ENCODE measurements around the gene FBXO3. TPM values are rescaled to one million over a fixed set of nuclear protein-coding genes. Genes with fewer than 3 reads are reported as not detected.

Gene FBXO3
- total RNA-seq, 1 experiment from 2014 or later: 17.9 TPM

GRCh38 chr11:33706546-33706945 lies 67.8 kb downstream of the FBXO3 start:
- Histone ChIP-seq H3K36me3 (replicated peaks; ENCODE audit: control insufficient read depth, insufficient read depth, low read length) (peaks cover 9% of the 10 kb centered on the region), H3K4me3 (ENCODE audit: insufficient read depth, low read depth, low read length) (no peak overlapping the region), H3K27me3 (ENCODE audit: control insufficient read depth, insufficient read depth, low read length) (no peaks in the 10 kb centered on the region)
- DNase-seq: no peak

GRCh38 chr11:33704240-33705002 lies 69.9 kb downstream of the FBXO3 start:
- DNase-seq: no peak
- Histone ChIP-seq H3K4me3 (ENCODE audit: insufficient read depth, low read depth, low read length) (no peak overlapping the region), H3K27me3 (ENCODE audit: control insufficient read depth, insufficient read depth, low read length) (peaks cover 6% of the 10 kb centered on the region; the same call in 1 of the 2 replicates), H3K36me3 (replicated peaks; ENCODE audit: control insufficient read depth, insufficient read depth, low read length) (peaks cover 2% of the 10 kb centered on the region; the same call in 1 of the 2 replicates)

- DNase-seq: no peak
- Histone ChIP-seq H3K27me3 (ENCODE audit: control insufficient read depth, insufficient read depth, low read length) (peaks cover 6% of the 10 kb centered on the region; the same call in 1 of the 2 replicates), H3K4me3 (ENCODE audit: insufficient read depth, low read depth, low read length) (no peak overlapping the region), H3K36me3 (replicated peaks; ENCODE audit: control insufficient read depth, insufficient read depth, low read length) (no peaks in the 10 kb centered on the region; the same call in 1 of the 2 replicates)
These were observed 70.5 kb downstream of the FBXO3 start for GRCh38 chr11:33703788-33704187.

GRCh38 chr11:33703234-33703633 lies 71.1 kb downstream of the FBXO3 start:
- H3K27me3 ChIP-seq (ENCODE audit: control insufficient read depth, insufficient read depth, low read length): peaks cover 6% of the 10 kb centered on the region; the same call in 1 of the 2 replicates
- no peaks in the 10 kb centered on the region; the same call in 1 of the 2 replicates for H3K36me3 ChIP-seq (replicated peaks; ENCODE audit: control insufficient read depth, insufficient read depth, low read length)
- no peak for DNase-seq
- H3K4me3 ChIP-seq (ENCODE audit: insufficient read depth, low read depth, low read length): no peak overlapping the region

GRCh38 chr11:33701302-33702230 lies 72.8 kb downstream of the FBXO3 start:
- DNase-seq: no peak
- peaks cover 6% of the 10 kb centered on the region; the same call in 1 of the 2 replicates for H3K27me3 ChIP-seq (ENCODE audit: control insufficient read depth, insufficient read depth, low read length)
- peak overlapping the region; percentile 19; the same call in 1 of the 2 replicates for H3K4me3 ChIP-seq (ENCODE audit: insufficient read depth, low read depth, low read length)
- H3K36me3 ChIP-seq (replicated peaks; ENCODE audit: control insufficient read depth, insufficient read depth, low read length): no peaks in the 10 kb centered on the region

- Histone ChIP-seq H3K27me3 (ENCODE audit: control insufficient read depth, insufficient read depth, low read length) (peaks cover 6% of the 10 kb centered on the region; the same call in 1 of the 2 replicates), H3K36me3 (replicated peaks; ENCODE audit: control insufficient read depth, insufficient read depth, low read length) (no peaks in the 10 kb centered on the region), H3K4me3 (ENCODE audit: insufficient read depth, low read depth, low read length) (peak within 1 kb of the TSS; percentile 78)
- peak; percentile 97 for DNase-seq
These were observed 73.6 kb downstream of the FBXO3 start, which contains the start of gene C11orf91 for GRCh38 chr11:33700502-33701271. Gene C11orf91, minus strand, starts transcription at chr11:33700826. Its CDS starts 86 bp downstream, at chr11:33700740.

- DNase-seq: no peak
- Histone ChIP-seq H3K36me3 (replicated peaks; ENCODE audit: control insufficient read depth, insufficient read depth, low read length) (no peaks in the 10 kb centered on the region), H3K27me3 (ENCODE audit: control insufficient read depth, insufficient read depth, low read length) (peaks cover 6% of the 10 kb centered on the region; the same call in 1 of the 2 replicates), H3K4me3 (ENCODE audit: insufficient read depth, low read depth, low read length) (peak overlapping the region; percentile 78)
These were observed 74.2 kb downstream of the FBXO3 start for GRCh38 chr11:33700063-33700501.

GRCh38 chr11:33699515-33700062 lies 74.7 kb downstream of the FBXO3 start:
- Histone ChIP-seq H3K27me3 (ENCODE audit: control insufficient read depth, insufficient read depth, low read length) (peaks cover 6% of the 10 kb centered on the region; the same call in 1 of the 2 replicates), H3K36me3 (replicated peaks; ENCODE audit: control insufficient read depth, insufficient read depth, low read length) (no peaks in the 10 kb centered on the region), H3K4me3 (ENCODE audit: insufficient read depth, low read depth, low read length) (peak overlapping the region; percentile 78; the same call in 1 of the 2 replicates)
- DNase-seq: no peak

- no peaks in the 10 kb centered on the region for H3K36me3 ChIP-seq (replicated peaks; ENCODE audit: control insufficient read depth, insufficient read depth, low read length)
- no peak overlapping the region for H3K4me3 ChIP-seq (ENCODE audit: insufficient read depth, low read depth, low read length)
- no peak for DNase-seq
- peaks cover 6% of the 10 kb centered on the region; the same call in 1 of the 2 replicates for H3K27me3 ChIP-seq (ENCODE audit: control insufficient read depth, insufficient read depth, low read length)
These were observed 75.4 kb downstream of the FBXO3 start for GRCh38 chr11:33698921-33699320.

GRCh38 chr11:33697997-33698396 lies 76.3 kb downstream of the FBXO3 start:
- no peak overlapping the region for H3K4me3 ChIP-seq (ENCODE audit: insufficient read depth, low read depth, low read length)
- H3K36me3 ChIP-seq (replicated peaks; ENCODE audit: control insufficient read depth, insufficient read depth, low read length): no peaks in the 10 kb centered on the region
- no peak for DNase-seq
- H3K27me3 ChIP-seq (ENCODE audit: control insufficient read depth, insufficient read depth, low read length): peaks cover 6% of the 10 kb centered on the region; the same call in 1 of the 2 replicates

- no peak for DNase-seq
- Histone ChIP-seq H3K4me3 (ENCODE audit: insufficient read depth, low read depth, low read length) (no peak overlapping the region), H3K27me3 (ENCODE audit: control insufficient read depth, insufficient read depth, low read length) (peaks cover 6% of the 10 kb centered on the region; the same call in 1 of the 2 replicates), H3K36me3 (replicated peaks; ENCODE audit: control insufficient read depth, insufficient read depth, low read length) (no peaks in the 10 kb centered on the region)
These were observed 77.2 kb downstream of the FBXO3 start for GRCh38 chr11:33696931-33697638.

- Histone ChIP-seq H3K36me3 (replicated peaks; ENCODE audit: control insufficient read depth, insufficient read depth, low read length) (no peaks in the 10 kb centered on the region), H3K27me3 (ENCODE audit: control insufficient read depth, insufficient read depth, low read length) (peaks cover 6% of the 10 kb centered on the region; the same call in 1 of the 2 replicates), H3K4me3 (ENCODE audit: insufficient read depth, low read depth, low read length) (no peak overlapping the region)
- DNase-seq: no peak
These were observed 77.9 kb downstream of the FBXO3 start for GRCh38 chr11:33696411-33696810.

GRCh38 chr11:33695051-33695566 lies 79.2 kb downstream of the FBXO3 start:
- Histone ChIP-seq H3K36me3 (replicated peaks; ENCODE audit: control insufficient read depth, insufficient read depth, low read length) (no peaks in the 10 kb centered on the region), H3K4me3 (ENCODE audit: insufficient read depth, low read depth, low read length) (no peak overlapping the region), H3K27me3 (ENCODE audit: control insufficient read depth, insufficient read depth, low read length) (peaks cover 5% of the 10 kb centered on the region; the same call in 1 of the 2 replicates)
- no peak for DNase-seq
